Bone marrow (tissue), 2 donors: ENCODE measurements around the gene RAP1GDS1.

Experiments used
- DNase-seq, 2 donors: peaks; one replicate each; lab custom pipeline; 2025; lab: John Stamatoyannopoulos, UW

The RAP1GDS1 gene

DNA sequence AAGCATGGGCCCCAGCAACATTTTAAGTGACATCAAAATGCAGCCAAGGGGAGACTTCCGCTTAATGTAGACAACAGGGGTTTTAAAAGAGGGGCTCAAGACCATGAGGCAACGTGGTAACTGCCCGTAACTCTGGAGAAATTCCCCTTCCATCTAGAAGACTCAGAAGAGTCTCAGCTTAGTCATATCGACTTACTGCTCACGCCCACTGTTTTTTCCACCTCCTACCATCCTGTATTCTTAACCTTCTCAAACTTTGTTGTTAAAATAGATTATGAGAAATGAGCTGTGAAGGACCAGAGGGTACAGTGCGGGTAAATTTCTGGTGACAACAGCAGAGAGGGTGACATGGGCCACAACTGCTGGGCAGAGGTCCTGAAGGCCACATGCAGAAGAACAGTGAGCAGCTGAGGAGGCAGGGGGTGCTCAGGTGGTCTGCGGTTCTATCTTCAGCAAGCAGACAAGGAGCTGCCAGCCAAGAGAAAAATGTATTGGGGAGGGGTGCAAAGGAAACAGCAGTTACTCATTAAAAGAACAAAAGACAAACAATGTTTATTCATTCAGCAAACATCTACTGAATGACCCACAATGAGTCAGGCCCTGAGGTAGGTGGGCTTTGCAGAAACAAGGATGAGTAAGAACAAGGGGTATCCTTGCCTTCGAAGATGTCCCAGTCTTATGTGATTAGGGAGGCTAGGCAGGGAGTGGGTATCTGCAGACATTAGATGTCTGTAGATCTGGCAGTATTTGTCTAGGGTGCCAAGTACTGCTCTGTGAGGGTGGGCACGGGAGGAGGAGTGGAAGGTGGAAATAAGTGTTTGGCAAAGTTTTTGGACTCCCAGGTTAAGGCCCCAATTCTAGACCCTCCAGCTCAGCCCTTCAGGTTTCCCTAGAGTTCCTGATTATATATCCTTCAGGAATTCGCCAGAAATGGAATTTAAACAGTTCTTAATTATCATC, 221.9 kb downstream of the RAP1GDS1 start:
- DNase-seq: no peak

DNA sequence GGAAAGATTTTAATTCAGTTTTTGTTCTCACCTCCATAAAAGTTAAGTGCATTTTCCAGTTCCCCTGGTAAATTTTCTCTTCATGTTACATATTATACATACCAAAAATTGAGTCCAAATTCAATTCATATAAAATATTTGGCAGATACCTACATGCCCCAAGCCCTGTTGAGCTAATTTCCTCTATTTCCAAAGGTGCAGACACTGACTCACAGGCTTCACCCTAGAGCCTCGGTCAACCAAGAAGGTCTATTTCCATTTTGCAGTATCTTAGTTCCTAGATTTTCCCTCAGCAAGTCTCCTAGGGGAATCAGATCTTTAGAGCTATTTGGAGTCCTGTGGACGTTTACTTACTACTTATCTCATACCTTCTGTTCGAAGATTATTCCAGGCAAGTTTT, 222.8 kb downstream of the RAP1GDS1 start:
- DNase-seq: no peak

DNA sequence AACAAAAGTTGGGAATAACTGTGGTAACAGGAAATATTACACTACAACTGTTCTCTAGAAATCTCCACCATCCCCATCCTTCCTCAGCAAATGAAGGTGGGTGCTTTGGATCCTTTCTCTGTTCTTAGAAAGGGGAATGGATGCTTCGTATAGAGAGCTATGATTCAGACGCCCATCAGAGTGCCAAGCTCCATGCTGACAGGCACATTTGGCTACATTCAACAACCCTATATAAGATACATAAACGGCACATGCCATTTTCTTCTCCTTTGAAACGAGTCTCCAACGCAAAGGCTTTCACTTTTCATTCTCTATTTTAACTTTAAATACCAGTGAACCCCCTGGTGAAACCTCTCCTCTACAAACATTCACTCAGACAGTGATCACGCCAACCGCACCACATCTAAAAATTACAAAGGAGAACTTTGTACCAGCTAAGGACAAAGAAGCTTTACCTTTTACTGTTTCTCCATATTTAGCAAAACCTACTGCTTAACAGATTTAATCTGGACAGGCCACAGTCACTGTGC, 224.7 kb downstream of the RAP1GDS1 start:
- no peak for DNase-seq

DNA sequence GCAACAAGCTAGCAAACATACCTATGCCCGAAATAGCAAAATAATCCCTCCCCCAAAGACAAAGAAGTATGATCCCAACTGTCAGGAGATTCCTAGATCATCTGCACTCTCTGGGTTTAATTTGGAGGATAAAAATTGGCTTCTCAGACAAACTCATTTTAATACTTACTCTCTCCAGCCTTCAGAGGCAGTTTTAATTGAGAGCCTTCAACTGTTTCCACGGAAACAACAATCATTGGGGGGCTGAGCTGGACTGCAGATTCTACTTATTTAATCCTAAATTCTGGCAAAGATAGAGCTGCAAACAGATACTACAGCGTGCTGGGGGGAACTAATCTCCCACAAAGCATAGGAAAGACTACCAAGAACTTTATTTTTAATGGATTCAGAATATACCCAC, 229.1 kb downstream of the RAP1GDS1 start:
- DNase-seq: no peak

DNA sequence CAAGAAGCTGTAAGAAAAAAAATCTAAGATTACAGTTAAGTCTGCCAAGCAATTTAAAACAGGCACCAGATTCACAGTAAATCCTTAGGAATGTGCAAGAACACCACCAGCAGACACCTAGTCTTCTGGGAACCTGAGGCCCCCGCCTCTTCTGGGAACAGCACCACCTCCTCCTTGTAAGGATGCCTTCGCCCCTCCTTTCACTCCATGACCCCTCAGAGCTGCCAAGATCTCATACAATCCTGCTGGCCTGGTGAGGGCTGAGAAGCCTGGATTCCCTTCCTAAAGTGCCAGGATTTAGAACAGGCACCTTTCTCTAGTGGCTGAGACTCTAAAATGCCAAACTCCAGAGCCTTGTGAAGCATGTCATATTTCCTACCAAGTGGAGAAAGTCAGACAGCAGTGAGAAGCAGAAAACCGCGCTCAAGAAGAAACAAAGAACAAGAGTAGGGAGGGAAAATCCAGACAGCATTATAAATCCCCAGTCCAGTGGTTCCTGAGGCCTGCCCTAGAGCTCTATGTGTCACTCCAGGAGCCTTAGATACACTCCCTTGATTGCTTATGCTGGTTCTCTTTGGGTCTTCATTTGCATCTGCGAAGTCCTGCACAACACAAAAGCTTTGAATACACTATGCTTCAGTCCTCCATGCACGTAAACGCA, 230.8 kb downstream of the RAP1GDS1 start:
- no peak for DNase-seq

DNA sequence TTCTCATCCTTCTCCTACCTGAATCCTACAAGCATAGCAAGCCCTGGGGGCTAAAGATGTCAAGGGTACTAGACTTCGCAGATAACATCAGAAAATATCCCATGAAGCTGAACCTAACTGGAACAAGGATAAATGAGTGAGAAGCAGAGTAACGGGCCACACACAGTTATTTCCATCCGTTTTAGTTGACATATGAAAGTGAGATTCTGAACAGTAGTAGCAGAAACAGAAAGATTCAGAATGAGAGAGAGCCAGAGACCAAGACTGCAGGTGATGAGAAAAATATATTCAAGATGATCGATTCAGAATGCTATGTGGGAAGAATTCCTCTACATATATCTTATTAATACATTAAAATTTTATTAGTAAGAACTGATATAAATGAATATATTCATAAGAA, 232.1 kb downstream of the RAP1GDS1 start:
- no peak for DNase-seq
